Ascending aorta (tissue), 2 donors: ENCODE results near the gene MAJIN. TPM values are rescaled to one million over a fixed set of nuclear protein-coding genes. Genes with fewer than 3 reads are reported as not detected.
"Not testable (repeated sequence)": the region's sequence is repeated elsewhere in the genome, so short reads cannot be mapped to it uniquely, and the experiment has no call there.

ENCODE experiments used
- DNase-seq, 2 donors: peaks; one replicate each; pipeline ENCODE4 v3.0.0-alpha.2; 2019; ENCODE audit warnings: low spot score in 2 of 2
- H3K27ac ChIP-seq, 2 donors: fragments of 200-600 bp; sonication (generic); one replicate each; pipeline ENCODE4 v1.5.1; 2016 to 2017; ENCODE audit warnings: mild to moderate bottlenecking in 1 of 2
- H3K27me3 ChIP-seq: fragments of 200-600 bp; sonication (generic); one replicate; pipeline ENCODE4 v1.5.1; 2017
- H3K36me3 ChIP-seq, 2 donors: fragments of 200-600 bp; sonication (generic); one replicate each; pipeline ENCODE4 v1.5.1; 2016
- H3K4me1 ChIP-seq, 2 donors: fragments of 200-600 bp; sonication (generic); one replicate each; pipeline ENCODE4 v1.5.1; 2016 to 2017; ENCODE audit warnings: mild to moderate bottlenecking in 1 of 2
- H3K4me3 ChIP-seq, 2 donors: fragments of 200-600 bp; sonication (generic); one replicate each; pipeline ENCODE4 v1.5.1; 2016 to 2017; ENCODE audit warnings: mild to moderate bottlenecking in 1 of 2
- H3K9me3 ChIP-seq, 2 donors: fragments of 200-600 bp; sonication (generic); one replicate each; pipeline ENCODE4 v1.5.1; 2016
- intact Hi-C: fragments of 100-400 bp; cut with DNase I; formaldehyde crosslinking; loops from one replicate; pipeline ENCODE4 v1.15.1; 2023
- total RNA-seq: library from RNA; depleted of rRNA; stranded (reverse); fragments of >200 nt; gene quantifications from one replicate; pipeline ENCODE4 v1.1.0, GENCODE V29; 2016
- TF ChIP-seq, protein P1 (sequence below), 3 experiments: fragments of 200-600 bp in 2 of 3; fragments of 450-650 bp in 1 of 3; sonication (generic) in 2 of 3; IDR thresholded peaks; one replicate each; pipeline ENCODE4 v1.5.1; 2016 to 2019; ENCODE audit warnings: antibody characterized with exemption in 3 of 3, mild to moderate bottlenecking in 1 of 3, moderate library complexity in 1 of 3

MAJIN gene
- total RNA-seq, 1 donor from 2014 or later: not detected

DNA sequence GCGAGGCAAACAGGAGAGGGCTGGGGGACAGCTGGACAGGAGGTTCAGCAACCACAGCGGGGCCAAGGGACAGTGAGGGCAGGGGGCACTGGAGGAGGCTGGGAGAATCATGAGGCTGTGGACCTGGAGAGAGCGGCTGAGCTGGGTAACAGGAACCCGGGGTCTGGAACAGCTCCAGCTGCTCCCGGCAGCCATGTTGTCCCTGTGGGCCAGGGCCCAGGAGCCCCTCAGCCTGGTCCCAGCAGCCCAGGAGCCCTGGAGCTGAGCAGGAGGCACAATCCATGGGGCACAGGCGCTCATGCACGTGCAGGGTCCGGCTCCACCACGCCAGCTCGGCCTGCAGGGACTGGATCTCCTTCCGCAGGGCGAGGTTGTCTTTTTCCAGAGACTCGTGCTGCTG, 17.5 kb upstream of the MAJIN start:
- no peak overlapping the region for H3K27ac ChIP-seq
- intact Hi-C loops: no loop called here
- DNase-seq: no peak
- no peaks in the 10 kb centered on the region for H3K9me3 ChIP-seq
- no peak overlapping the region for H3K4me3 ChIP-seq
- no peaks in the 10 kb centered on the region for H3K4me1 ChIP-seq
- no peaks in the 10 kb centered on the region for H3K36me3 ChIP-seq
- TF ChIP-seq, protein P1, sequence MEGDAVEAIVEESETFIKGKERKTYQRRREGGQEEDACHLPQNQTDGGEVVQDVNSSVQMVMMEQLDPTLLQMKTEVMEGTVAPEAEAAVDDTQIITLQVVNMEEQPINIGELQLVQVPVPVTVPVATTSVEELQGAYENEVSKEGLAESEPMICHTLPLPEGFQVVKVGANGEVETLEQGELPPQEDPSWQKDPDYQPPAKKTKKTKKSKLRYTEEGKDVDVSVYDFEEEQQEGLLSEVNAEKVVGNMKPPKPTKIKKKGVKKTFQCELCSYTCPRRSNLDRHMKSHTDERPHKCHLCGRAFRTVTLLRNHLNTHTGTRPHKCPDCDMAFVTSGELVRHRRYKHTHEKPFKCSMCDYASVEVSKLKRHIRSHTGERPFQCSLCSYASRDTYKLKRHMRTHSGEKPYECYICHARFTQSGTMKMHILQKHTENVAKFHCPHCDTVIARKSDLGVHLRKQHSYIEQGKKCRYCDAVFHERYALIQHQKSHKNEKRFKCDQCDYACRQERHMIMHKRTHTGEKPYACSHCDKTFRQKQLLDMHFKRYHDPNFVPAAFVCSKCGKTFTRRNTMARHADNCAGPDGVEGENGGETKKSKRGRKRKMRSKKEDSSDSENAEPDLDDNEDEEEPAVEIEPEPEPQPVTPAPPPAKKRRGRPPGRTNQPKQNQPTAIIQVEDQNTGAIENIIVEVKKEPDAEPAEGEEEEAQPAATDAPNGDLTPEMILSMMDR (IDR thresholded peaks at IDR 0.05): no peak
- no peaks in the 10 kb centered on the region for H3K27me3 ChIP-seq

DNA sequence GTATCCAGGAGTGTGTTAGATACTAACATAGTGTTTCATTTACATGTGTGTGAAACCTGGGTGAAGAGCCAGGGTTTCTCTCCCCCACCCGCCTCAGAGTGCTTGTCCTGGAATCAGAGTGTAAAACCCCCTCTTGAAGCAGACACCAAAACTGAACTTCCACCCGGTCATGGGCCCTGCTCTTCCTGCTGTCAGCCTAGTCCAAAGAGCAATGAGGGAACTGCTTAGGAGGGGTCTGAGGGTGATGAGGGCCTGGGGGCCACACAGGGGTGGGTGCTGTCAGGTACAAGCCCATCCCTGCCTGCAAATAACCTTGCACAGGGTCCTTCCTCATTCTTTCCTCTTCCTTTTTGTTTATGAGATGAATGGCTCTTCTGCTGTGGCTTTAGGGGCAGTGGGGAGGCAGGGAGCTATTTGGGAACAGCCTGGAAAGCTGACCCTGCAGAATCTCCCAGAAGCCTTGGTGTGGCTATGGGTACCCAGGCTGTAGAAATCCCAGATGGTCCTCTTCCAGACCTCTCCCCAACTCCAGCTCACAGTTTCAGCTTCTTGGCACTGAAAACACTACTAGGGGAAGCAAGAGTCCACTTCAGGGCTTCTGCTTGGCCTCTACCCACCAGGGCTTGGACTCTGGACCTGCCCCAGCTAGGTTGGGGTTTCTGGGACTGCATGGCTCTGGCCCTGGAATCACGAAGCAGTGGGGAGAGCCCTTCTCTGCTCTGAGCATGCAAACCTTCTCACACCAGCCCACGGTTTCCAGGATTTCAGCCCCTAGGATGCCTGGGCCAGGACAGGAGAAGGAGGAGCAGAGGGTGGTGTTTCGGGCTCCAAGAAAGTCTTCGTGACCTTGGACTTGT, 16.3 kb upstream of the MAJIN start:
- H3K4me3 ChIP-seq: no peak overlapping the region
- intact Hi-C loops: no loop called here
- no peaks in the 10 kb centered on the region for H3K36me3 ChIP-seq
- H3K4me1 ChIP-seq: no peaks in the 10 kb centered on the region
- H3K9me3 ChIP-seq: no peaks in the 10 kb centered on the region
- TF ChIP-seq, protein P1 (IDR thresholded peaks at IDR 0.05): no peak
- no peaks in the 10 kb centered on the region for H3K27me3 ChIP-seq
- H3K27ac ChIP-seq: no peak overlapping the region
- DNase-seq: no peak

DNA sequence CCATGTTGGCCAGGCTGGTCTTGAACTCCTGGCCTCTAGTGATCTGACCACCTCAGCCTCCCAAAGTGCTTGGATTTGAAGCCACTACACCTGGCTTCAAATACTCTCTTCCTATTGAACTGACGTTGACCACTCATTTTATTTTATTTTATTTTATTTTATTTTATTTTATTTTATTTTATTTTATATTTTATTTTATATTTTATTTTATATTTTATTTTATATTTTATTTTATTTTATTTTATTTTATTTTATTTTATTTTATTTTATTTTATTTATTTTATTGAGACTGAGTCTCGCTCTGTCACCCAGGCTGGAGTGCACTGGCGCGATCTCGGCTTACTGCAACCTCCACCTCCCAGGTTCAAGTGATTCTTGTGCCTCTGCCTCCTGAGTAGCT, 11.4 kb upstream of the MAJIN start:
- H3K27ac ChIP-seq, H3K36me3 ChIP-seq, DNase-seq, H3K4me1 ChIP-seq, intact Hi-C loops, H3K9me3 ChIP-seq, H3K4me3 ChIP-seq, H3K27me3 ChIP-seq: not testable (repeated sequence)

DNA sequence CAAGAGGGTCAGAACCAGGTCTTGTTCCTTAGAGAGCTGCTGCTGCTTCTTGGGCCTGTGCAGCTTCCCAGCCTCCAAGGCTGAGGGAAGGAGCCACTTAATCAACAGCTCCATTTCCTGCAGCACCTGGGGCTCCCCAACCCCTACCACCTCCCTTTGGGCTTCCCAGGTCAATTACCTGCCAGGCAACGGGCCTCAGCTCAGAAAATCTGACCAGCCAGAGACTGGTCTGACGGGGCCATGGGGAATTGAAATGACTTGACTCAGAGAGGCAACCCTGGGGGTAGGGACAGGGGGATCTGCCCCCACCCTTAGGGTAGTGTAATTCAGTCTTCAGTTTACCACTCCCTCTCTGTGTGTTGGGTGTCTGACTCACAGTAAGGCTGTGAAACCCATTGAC, 4.7 kb upstream of the MAJIN start:
- Histone ChIP-seq H3K27ac (no peak overlapping the region), H3K4me1 (peaks cover 2 to 4% of the 10 kb centered on the region in 2 donors), H3K4me3 (no peak overlapping the region), H3K27me3 (no peaks in the 10 kb centered on the region), H3K36me3 (no peaks in the 10 kb centered on the region), H3K9me3 (no peaks in the 10 kb centered on the region)
- TF ChIP-seq, protein P1 (IDR thresholded peaks at IDR 0.05): no peak
- intact Hi-C loops: no loop called here
- DNase-seq: peak in 1 of 2 donors; percentile 54

DNA sequence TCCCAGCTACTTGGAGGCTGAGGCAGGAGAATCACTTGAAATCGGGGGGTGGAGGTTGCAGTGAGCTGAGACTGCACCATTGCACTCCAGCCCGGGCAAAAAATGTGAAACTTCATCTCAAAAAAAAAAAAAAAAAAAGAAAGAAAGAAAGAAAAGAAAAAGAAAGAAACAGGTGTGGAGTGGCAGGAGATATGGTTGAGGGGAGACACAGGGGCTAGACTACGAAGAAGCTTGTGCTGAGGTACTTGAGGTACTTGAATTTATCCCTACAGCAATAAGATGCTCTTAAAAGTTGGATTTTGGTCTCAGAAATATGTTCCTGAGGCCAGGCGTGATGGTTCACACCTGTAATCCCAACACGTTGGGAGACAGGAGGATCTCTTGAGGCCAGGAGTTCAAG, 2.2 kb upstream of the MAJIN start:
- TF ChIP-seq, protein P1 (IDR thresholded peaks at IDR 0.05): no peak
- no peaks in the 10 kb centered on the region for H3K9me3 ChIP-seq
- H3K4me3 ChIP-seq: no peak overlapping the region
- intact Hi-C loops: loop anchor here (5.0 kb wide), 1 partner anchor 52 kb away; the partner anchor contains the start of gene PPP2R5B
- DNase-seq: peak in 1 of 2 donors; percentile 7
- no peaks in the 10 kb centered on the region for H3K27me3 ChIP-seq
- H3K27ac ChIP-seq: no peak overlapping the region
- H3K4me1 ChIP-seq: peaks cover 4% of the 10 kb centered on the region in 2 donors
- H3K36me3 ChIP-seq: no peaks in the 10 kb centered on the region

DNA sequence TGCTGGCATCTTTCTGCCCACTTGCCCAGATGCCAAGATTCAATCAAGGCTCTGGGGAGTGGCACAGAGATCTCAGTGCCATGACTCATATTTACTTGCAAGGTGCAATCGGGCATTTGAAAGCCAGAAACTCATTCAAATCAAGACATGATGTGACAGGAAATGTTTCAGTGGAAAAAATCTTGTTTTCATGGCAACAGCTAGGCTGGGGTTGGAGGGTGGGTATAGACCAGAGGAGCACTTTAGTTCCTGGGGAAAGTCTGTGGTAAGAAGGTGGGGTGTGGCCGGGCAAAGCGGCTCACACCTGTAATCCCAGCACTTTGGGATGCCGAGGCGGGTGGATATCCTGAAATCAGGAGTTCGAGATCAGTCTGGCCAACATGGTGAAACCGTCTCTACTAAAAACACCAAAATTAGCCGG, 1.2 kb downstream of the MAJIN start:
- peak in 1 of 2 donors; percentile 21 for DNase-seq
- H3K27ac ChIP-seq: no peak overlapping the region
- intact Hi-C loops: loop anchor here (5.0 kb wide), 1 partner anchor 48 kb away; the partner anchor contains the start of gene PPP2R5B
- peaks cover 4% of the 10 kb centered on the region in 2 donors for H3K4me1 ChIP-seq
- H3K27me3 ChIP-seq: no peaks in the 10 kb centered on the region
- H3K4me3 ChIP-seq: no peak overlapping the region
- TF ChIP-seq, protein P1 (IDR thresholded peaks at IDR 0.05): no peak
- no peaks in the 10 kb centered on the region for H3K9me3 ChIP-seq
- no peaks in the 10 kb centered on the region for H3K36me3 ChIP-seq
